ENCODE data around the gene HTT.

Gene HTT

DNA sequence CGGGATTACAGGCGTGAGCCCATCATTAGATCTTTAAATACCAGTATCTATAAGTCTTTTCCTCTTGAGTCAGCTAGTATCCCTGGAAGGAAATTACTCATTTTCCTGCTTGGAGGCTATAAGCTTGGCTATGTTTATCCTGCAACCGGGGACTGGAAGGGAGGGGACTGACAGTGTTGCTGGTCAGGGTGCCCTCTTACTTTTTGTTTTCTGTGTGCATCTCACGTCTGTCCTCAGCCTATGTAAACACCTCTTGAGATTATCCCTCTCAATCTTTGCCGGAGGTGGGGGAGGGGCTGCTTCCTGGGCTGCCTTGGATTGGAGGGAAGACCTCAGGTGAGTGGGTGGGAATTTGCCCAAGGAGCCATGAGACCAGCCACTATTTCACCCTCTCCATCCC lies 37.0 kb downstream of the HTT start:
- Mint-ChIP-seq H3K27me3 (no peaks in the 10 kb centered on the region), H3K9me3 (no peaks in the 10 kb centered on the region), H3K4me1 (ENCODE audit: low read depth) (peaks cover 4% of the 10 kb centered on the region), H3K36me3 (ENCODE audit: low read depth) (peaks cover 100% of the 10 kb centered on the region), H3K27ac (no peak overlapping the region), H3K4me3 (no peak overlapping the region)
- intact Hi-C loops (cut with micrococcal nuclease): no loop called here

DNA sequence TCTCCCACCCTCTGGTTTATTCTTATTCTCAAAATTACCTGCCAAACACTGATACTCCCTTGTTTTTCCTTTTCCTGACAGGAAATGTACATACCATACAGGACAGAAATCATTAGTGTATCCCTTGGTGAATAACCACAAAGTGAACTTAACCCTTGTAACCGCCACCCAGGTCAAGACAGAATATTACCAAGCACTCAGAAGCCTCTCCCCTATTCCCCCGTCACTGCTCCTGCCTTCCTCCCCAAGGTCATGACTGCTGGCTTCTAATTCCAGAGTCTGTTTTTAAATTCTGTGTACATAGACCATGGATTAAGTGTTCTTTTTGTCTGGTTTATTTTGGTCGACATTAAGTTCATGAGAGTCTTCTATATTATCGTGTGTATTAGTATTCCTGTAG lies 37.7 kb downstream of the HTT start:
- H3K27ac Mint-ChIP-seq: no peak overlapping the region
- intact Hi-C loops (cut with micrococcal nuclease): no loop called here
- H3K4me3 Mint-ChIP-seq: no peak overlapping the region
- no peaks in the 10 kb centered on the region for H3K4me1 Mint-ChIP-seq (ENCODE audit: low read depth)
- no peaks in the 10 kb centered on the region for H3K9me3 Mint-ChIP-seq
- peaks cover 100% of the 10 kb centered on the region for H3K36me3 Mint-ChIP-seq (ENCODE audit: low read depth)
- H3K27me3 Mint-ChIP-seq: no peaks in the 10 kb centered on the region

DNA sequence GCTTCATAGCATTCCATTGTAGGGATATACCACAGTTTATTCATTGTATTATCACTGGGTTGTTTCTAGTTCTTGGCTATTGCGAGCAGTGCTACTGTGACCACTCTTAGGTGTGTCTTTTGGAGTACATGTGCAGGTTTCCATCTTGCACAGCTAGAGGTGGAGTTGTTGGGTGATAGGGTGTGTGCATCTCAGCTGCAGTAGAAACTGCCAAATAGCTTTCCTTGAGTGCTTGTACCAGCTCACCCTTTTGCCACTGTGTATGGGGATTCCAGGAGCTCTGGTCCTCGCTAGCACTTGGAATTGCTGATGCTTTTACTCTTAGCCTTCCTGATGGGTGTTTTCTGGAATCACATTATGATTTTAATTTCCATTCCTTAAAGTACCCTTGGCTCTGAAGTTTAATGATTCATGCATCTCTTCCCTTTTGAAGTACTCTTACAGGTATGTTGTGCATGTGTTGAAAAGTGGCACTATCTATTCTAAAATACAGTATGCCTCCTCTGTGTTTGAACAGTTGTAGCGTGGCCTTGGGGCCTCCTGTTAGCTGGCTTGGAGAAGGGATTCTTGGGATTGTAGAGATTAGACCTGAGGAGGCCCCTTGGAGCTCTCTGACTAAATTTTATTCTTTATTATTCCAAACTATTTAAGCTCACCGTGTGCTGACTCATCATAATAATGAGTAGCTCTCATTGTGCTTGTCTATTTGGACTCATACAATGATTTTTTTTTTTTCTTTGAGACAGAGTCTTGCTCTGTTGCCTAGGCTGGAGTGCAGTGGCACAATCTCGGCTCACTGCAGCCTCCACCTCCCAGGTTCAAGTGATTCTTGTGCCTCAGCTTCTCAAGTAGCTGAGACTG lies 38.4 kb downstream of the HTT start:
- no peaks in the 10 kb centered on the region for H3K9me3 Mint-ChIP-seq
- no peaks in the 10 kb centered on the region for H3K4me1 Mint-ChIP-seq (ENCODE audit: low read depth)
- peaks cover 100% of the 10 kb centered on the region for H3K36me3 Mint-ChIP-seq (ENCODE audit: low read depth)

DNA sequence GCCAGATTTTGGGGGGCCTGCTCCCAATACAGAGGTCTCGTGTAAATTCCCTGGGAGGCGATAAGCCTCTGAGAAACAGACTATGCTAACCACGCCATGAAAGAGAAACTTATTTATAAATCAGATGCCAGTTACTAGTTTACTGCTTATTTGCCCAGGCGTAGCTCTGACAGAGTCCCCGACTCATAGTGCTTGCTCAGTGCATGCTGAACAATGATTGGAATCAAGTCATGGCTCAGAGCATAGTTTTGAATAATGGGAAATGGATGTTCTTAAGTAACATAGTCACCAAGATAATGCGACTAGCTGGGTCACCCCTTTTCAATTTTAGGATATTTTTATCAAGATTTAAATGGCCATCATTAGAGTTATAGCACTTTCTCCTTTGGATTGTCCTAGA lies 39.9 kb downstream of the HTT start:
- Mint-ChIP-seq H3K27ac (no peak overlapping the region), H3K27me3 (no peaks in the 10 kb centered on the region), H3K4me3 (no peak overlapping the region), H3K4me1 (ENCODE audit: low read depth) (no peaks in the 10 kb centered on the region), H3K9me3 (no peaks in the 10 kb centered on the region), H3K36me3 (ENCODE audit: low read depth) (peaks cover 100% of the 10 kb centered on the region)
- intact Hi-C loops (cut with micrococcal nuclease): no loop called here

More for the DNA sequence above, 38.4 kb downstream of the HTT start:
- H3K27me3 Mint-ChIP-seq: no peaks in the 10 kb centered on the region
- no peak overlapping the region for H3K27ac Mint-ChIP-seq
- intact Hi-C loops (cut with micrococcal nuclease): no loop called here
- H3K4me3 Mint-ChIP-seq: no peak overlapping the region

DNA sequence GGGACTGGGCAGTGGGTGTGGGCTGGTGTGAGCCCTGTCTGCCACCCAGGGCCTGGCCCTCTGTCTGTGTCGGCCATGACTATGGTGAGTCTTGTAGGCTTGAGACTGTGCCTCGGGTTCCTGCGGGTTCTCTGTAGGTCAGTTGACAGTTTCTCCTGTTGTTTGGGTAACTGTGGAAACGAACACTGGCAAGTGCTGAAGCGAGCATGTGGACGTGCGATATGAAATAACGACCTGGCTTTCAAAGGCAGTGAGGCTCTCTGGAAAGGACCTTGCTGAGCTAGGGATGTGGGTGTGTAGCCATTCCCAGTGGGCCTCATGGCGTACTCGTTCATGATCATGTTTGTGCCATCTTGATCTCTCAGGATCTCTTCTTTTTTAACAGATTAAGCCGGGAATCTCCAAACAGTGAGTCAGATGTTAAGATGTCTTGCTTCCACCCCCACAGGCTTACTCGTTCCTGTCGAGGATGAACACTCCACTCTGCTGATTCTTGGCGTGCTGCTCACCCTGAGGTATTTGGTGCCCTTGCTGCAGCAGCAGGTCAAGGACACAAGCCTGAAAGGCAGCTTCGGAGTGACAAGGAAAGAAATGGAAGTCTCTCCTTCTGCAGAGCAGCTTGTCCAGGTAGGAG lies 41.3 kb downstream of the HTT start:
- peaks cover 100% of the 10 kb centered on the region for H3K36me3 Mint-ChIP-seq (ENCODE audit: low read depth)

DNA sequence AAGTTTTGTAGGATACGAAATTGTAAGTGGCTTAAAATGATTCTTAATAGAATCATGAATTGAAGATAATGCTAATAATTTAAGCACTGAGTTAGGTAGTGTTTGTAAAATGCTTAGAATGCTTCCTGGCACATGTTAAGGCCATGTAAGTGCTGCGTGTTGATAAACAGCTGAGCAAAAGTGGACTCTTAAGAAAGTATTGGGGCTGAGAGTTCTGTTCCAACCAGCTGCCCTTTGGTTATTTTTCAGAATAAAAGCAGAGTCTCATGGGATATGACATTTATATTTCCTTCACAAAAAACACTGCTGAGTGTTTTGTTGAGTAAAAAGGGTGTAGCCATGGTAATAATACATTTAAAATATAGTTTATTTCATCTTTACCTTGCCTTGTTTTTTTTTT lies 42.5 kb downstream of the HTT start:
- Mint-ChIP-seq H3K27ac (no peak overlapping the region), H3K4me1 (ENCODE audit: low read depth) (no peaks in the 10 kb centered on the region), H3K4me3 (no peak overlapping the region), H3K27me3 (no peaks in the 10 kb centered on the region), H3K9me3 (no peaks in the 10 kb centered on the region), H3K36me3 (ENCODE audit: low read depth) (peaks cover 100% of the 10 kb centered on the region)
- intact Hi-C loops (cut with micrococcal nuclease): no loop called here

More for the DNA sequence above, 41.3 kb downstream of the HTT start:
- Mint-ChIP-seq H3K9me3 (no peaks in the 10 kb centered on the region), H3K27ac (no peak overlapping the region), H3K4me1 (ENCODE audit: low read depth) (no peaks in the 10 kb centered on the region), H3K4me3 (no peak overlapping the region), H3K27me3 (no peaks in the 10 kb centered on the region)
- intact Hi-C loops (cut with micrococcal nuclease): no loop called here

DNA sequence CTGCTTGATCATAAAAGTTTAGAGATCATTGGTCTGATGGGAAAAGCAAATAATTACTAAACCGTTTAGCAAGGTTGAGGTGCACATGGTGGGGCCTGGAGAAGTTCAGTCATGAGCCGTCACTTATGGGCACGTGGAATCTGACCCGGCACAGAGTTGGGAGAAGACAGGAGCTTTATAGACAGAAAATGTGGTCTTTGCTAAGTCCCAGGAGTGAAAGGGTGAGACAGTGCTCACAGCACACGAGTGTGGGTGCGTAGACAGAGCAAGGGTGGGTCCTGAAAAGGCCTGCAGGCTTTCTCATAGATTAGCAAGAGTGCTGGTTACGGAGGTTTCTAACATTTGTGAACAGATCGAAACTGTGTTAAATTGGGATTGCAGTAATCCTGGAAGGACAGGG lies 43.8 kb downstream of the HTT start:
- Mint-ChIP-seq H3K4me1 (ENCODE audit: low read depth) (no peaks in the 10 kb centered on the region), H3K4me3 (no peak overlapping the region), H3K9me3 (no peaks in the 10 kb centered on the region), H3K36me3 (ENCODE audit: low read depth) (peaks cover 99% of the 10 kb centered on the region), H3K27me3 (no peaks in the 10 kb centered on the region), H3K27ac (no peak overlapping the region)
- intact Hi-C loops (cut with micrococcal nuclease): no loop called here

DNA sequence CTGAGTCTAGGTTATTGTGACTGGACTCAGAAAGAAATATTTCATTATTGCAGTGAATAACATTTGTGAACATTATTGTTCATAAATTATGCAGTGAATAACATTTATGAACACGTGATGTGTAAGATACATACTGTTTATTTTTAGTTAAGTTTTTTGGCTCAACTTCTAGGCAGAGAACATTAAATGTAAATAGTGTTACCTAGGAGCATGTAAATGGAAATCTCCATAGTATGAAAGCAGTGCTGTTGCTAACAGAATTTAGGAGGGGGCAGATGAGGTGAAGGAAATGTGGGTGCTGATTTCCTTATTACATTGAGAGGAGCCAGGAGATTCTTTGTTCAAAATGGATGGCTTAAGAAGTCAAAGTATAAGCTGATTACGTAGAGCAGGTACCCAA lies 45.0 kb downstream of the HTT start:
- H3K4me3 Mint-ChIP-seq: no peak overlapping the region
- H3K4me1 Mint-ChIP-seq (ENCODE audit: low read depth): no peaks in the 10 kb centered on the region
- H3K27ac Mint-ChIP-seq: no peak overlapping the region
- intact Hi-C loops (cut with micrococcal nuclease): no loop called here
- no peaks in the 10 kb centered on the region for H3K9me3 Mint-ChIP-seq
- H3K27me3 Mint-ChIP-seq: no peaks in the 10 kb centered on the region
- H3K36me3 Mint-ChIP-seq (ENCODE audit: low read depth): peaks cover 96% of the 10 kb centered on the region

DNA sequence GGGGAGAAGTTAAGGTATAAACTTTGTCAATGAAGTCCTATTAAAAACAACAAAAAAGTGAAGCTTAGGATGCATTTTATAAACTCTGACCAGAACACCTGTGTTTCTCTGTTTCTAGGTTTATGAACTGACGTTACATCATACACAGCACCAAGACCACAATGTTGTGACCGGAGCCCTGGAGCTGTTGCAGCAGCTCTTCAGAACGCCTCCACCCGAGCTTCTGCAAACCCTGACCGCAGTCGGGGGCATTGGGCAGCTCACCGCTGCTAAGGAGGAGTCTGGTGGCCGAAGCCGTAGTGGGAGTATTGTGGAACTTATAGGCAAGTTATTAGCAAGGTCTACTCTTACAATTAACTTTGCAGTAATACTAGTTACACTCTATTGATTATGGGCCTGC lies 46.6 kb downstream of the HTT start:
- Mint-ChIP-seq H3K27ac (no peak overlapping the region), H3K36me3 (ENCODE audit: low read depth) (peaks cover 91% of the 10 kb centered on the region), H3K4me1 (ENCODE audit: low read depth) (no peaks in the 10 kb centered on the region), H3K27me3 (no peaks in the 10 kb centered on the region), H3K9me3 (no peaks in the 10 kb centered on the region), H3K4me3 (no peak overlapping the region)
- intact Hi-C loops (cut with micrococcal nuclease): no loop called here

DNA sequence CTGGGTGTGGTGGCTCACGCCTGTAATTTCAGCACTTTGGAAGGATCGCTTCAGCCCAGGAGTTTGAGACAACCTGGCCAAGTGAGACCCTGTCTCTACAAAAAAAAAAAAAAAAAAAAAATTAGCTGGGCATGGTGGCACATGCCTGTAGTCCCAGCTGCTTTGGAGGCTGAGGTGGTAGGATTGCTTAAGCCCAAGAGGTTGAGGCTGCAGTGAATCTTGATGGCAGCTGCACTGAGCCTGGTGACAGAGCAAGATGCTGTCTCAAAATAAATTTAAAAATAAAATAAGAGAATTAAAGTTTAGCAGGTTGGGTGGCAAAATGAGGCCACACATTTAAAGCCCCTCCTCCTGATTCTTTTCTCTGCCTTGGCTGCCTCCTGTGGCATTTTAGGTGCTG lies 47.1 kb downstream of the HTT start:
- no peak overlapping the region for H3K27ac Mint-ChIP-seq
- intact Hi-C loops (cut with micrococcal nuclease): no loop called here
- no peaks in the 10 kb centered on the region for H3K27me3 Mint-ChIP-seq
- no peaks in the 10 kb centered on the region for H3K9me3 Mint-ChIP-seq
- H3K36me3 Mint-ChIP-seq (ENCODE audit: low read depth): peaks cover 91% of the 10 kb centered on the region
- no peak overlapping the region for H3K4me3 Mint-ChIP-seq
- H3K4me1 Mint-ChIP-seq (ENCODE audit: low read depth): no peaks in the 10 kb centered on the region

DNA sequence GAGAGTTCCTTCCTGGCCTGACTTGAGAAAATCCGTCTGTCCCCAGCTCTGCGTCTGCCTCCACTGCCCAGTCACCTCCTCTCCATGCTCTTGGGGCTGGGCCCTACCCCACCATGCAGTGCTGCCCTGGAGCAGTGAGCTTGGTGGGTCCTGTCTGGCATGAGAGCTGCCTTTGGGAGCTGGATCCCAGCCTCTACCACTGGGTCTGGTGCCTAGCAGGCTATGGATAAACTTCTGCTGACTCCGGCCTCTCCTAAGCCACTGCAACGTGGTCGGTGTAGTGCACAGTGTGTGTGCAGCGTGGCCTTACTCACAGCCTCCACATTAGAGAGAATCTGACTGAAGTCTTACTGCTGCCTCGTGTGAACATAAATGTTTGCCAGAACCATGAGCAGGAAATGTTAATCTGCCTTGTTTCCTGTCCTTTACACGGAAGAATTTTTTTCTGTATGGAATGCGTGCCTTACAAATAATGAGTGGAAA lies 47.6 kb downstream of the HTT start:
- Mint-ChIP-seq H3K4me3 (no peak overlapping the region), H3K27ac (no peak overlapping the region), H3K27me3 (no peaks in the 10 kb centered on the region), H3K9me3 (no peaks in the 10 kb centered on the region), H3K4me1 (ENCODE audit: low read depth) (no peaks in the 10 kb centered on the region), H3K36me3 (ENCODE audit: low read depth) (peaks cover 91% of the 10 kb centered on the region)
- intact Hi-C loops (cut with micrococcal nuclease): no loop called here

DNA sequence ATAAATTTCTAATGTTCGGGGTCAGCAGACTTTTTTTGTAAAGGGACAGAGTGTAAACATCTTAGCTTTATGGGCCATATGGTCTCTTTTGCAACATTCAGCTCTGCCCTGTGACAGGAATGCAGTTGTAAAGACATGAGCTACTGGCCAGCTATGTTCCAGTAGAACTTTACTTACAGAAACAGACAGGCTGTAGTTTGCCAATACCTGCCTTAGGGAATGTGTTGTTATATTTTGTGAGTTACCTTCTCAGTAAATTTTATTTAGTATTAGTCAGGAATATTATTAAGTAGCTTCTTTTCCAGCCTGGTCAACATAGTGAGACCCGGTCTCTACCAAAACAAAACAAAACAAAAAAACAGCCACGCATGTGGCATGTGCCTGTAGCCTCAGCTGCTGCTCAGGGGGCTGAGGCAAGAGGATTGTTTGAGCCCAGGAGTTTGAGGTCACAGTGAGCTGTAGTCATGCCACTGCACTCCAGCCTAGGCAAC lies 48.7 kb downstream of the HTT start:
- H3K27me3 Mint-ChIP-seq: no peaks in the 10 kb centered on the region

DNA sequence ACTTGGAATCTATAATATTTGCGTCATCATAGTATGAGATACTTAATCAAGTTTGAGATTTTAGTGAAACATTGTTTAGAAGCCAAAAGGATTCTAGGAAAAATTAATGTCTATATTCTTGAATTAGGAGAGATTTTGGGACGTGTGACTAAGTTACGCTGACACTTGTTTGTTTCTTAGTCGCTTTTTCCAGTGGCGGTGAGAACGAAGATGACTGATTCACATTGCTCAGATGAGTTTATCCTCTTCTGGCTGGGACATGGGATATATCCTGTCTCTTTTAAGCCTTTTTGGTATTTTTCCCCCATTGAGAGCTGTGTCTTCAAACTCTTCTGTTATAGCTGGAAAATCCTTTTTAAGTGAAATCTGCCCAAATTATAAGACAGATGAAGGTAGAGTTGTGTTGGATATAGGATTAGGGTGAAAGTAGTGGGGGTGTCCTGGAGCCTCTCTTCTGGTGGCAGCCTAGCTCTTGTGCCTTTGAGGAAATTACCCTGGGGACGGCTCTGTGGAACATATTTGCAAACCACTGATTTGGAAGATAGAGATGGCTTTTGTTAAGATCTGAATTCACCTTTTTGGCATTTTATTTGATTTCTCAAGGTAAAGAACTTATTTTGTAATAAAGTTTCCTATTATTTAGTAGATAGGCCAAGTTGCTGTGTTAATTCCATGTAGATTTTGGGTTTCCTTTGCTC lies 49.7 kb downstream of the HTT start:
- no peaks in the 10 kb centered on the region for H3K27me3 Mint-ChIP-seq
- H3K27ac Mint-ChIP-seq: no peak overlapping the region
- H3K36me3 Mint-ChIP-seq (ENCODE audit: low read depth): peaks cover 91% of the 10 kb centered on the region
- no peaks in the 10 kb centered on the region for H3K4me1 Mint-ChIP-seq (ENCODE audit: low read depth)
- H3K4me3 Mint-ChIP-seq: no peak overlapping the region
- H3K9me3 Mint-ChIP-seq: no peaks in the 10 kb centered on the region
- intact Hi-C loops (cut with micrococcal nuclease): no loop called here

More for the DNA sequence above, 48.7 kb downstream of the HTT start:
- H3K27ac Mint-ChIP-seq: no peak overlapping the region
- no peaks in the 10 kb centered on the region for H3K9me3 Mint-ChIP-seq
- intact Hi-C loops (cut with micrococcal nuclease): no loop called here
- no peaks in the 10 kb centered on the region for H3K4me1 Mint-ChIP-seq (ENCODE audit: low read depth)
- H3K36me3 Mint-ChIP-seq (ENCODE audit: low read depth): peaks cover 91% of the 10 kb centered on the region
- no peak overlapping the region for H3K4me3 Mint-ChIP-seq

DNA sequence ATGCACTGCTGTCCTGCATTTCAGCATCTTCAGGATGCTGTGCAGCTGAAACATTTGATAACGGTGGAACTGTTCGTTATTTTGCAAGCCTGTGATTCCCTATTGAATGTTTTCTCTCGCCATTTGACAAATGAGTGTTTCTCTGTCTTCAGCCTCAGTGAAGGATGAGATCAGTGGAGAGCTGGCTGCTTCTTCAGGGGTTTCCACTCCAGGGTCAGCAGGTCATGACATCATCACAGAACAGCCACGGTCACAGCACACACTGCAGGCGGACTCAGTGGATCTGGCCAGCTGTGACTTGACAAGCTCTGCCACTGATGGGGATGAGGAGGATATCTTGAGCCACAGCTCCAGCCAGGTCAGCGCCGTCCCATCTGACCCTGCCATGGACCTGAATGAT lies 52.6 kb downstream of the HTT start:
- H3K4me3 Mint-ChIP-seq: no peak overlapping the region
- H3K27ac Mint-ChIP-seq: no peak overlapping the region
- H3K9me3 Mint-ChIP-seq: no peaks in the 10 kb centered on the region
- peaks cover 91% of the 10 kb centered on the region for H3K36me3 Mint-ChIP-seq (ENCODE audit: low read depth)
- peaks cover 15% of the 10 kb centered on the region for H3K4me1 Mint-ChIP-seq (ENCODE audit: low read depth)
- H3K27me3 Mint-ChIP-seq: no peaks in the 10 kb centered on the region
- intact Hi-C loops (cut with micrococcal nuclease): no loop called here

Data from dendritic cell treated with granulocyte-macrophage colony-stimulating factor and Interleukin-4, amounts not matched to agents 40 ng/mL and 50 ng/mL, for 4 days (primary cell).